T-cell (primary cell): ENCODE data around the gene MATN1. TPM values are rescaled to one million over a fixed set of nuclear protein-coding genes. Genes with fewer than 3 reads are reported as not detected.

Source experiments
- ATAC-seq, 4 experiments: fragments of 200-7000 bp in 3 of 4; fragments of 150-1000 bp in 1 of 4; cut with Tn5 transposase; replicated peaks in 1 of 4; 1 replicate in 3 of 4; 2 replicates in 1 of 4; pipeline ENCODE4 v1.10.0; 2021; ENCODE audit warnings: moderate library complexity in 3 of 4, mild to moderate bottlenecking in 2 of 4, moderate number of reproducible peaks in 1 of 4
- CTCF ChIA-PET, 2 donors: fragments of 300-600 bp; sonication (Branson Sonifier 250); formaldehyde crosslinking; loops; one replicate each; lab custom pipeline; 2022; ENCODE audit warnings: antibody characterized with exemption in 2 of 2; lab: Charles Lee
- POLR2A ChIA-PET, 2 donors: fragments of 300-600 bp; sonication (Branson Sonifier 250); formaldehyde crosslinking; loops; one replicate each; lab custom pipeline; 2022; ENCODE audit warnings: antibody characterized with exemption in 2 of 2; lab: Charles Lee
- DNase-seq, 35 experiments: peaks; one replicate each; pipeline versions ENCODE4 v3.0.0 to v3.0.0-alpha.2; 2013 to 2023
- H3K27ac ChIP-seq: one replicate; pipeline ENCODE4 v1.5.1; 2013; ENCODE audit warnings: low read length
- H3K27me3 ChIP-seq, 2 experiments: replicated peaks in 1 of 2; 1 replicate in 1 of 2; 2 replicates in 1 of 2; pipeline versions ENCODE4 v1.6.1 to v1.7.0; 2013; ENCODE audit warnings: low read length in 1 of 2, mixed read lengths in 1 of 2; ENCODE audit not compliant: control insufficient read depth in 2 of 2, insufficient read depth in 2 of 2; ENCODE audit errors: extremely low read depth in 1 of 2
- H3K36me3 ChIP-seq, 2 donors: 1 replicate in 1 of 2; 2 replicates in 1 of 2; pipeline versions ENCODE4 v1.6.1 to v1.7.0; 2013; ENCODE audit warnings: low read length in 1 of 2; ENCODE audit not compliant: control insufficient read depth in 2 of 2, insufficient read depth in 1 of 2; ENCODE audit errors: extremely low read depth in 1 of 2
- H3K4me1 ChIP-seq, 2 experiments: 1 replicate in 1 of 2; 2 replicates in 1 of 2; pipeline versions ENCODE4 v1.6.1 to v1.7.0; 2013; ENCODE audit warnings: low read length in 2 of 2, mixed read lengths in 1 of 2; ENCODE audit not compliant: insufficient read depth in 2 of 2, control insufficient read depth in 1 of 2; ENCODE audit errors: extremely low read depth in 1 of 2
- H3K4me3 ChIP-seq, 2 donors: 1 replicate in 1 of 2; 2 replicates in 1 of 2; pipeline versions ENCODE4 v1.5.1 to v1.7.0; 2013; ENCODE audit warnings: mild to moderate bottlenecking in 2 of 2, low read length in 1 of 2, moderate library complexity in 1 of 2; ENCODE audit not compliant: control insufficient read depth in 1 of 2; ENCODE audit errors: extremely low read depth in 1 of 2
- H3K9me3 ChIP-seq: 2 replicates; pipeline ENCODE4 v1.7.0; 2013
- H3K27ac Mint-ChIP-seq, 2 donors: one replicate each; pipeline ENCODE4 v1.8.0; 2020 to 2021; ENCODE audit warnings: mild to moderate bottlenecking in 2 of 2, mixed read lengths in 2 of 2
- H3K27me3 Mint-ChIP-seq, 2 donors: one replicate each; pipeline ENCODE4 v1.8.0; 2021 to 2022; ENCODE audit warnings: mixed read lengths in 2 of 2
- H3K36me3 Mint-ChIP-seq: one replicate; pipeline ENCODE4 v1.8.0; 2021; ENCODE audit warnings: mixed read lengths
- H3K4me1 Mint-ChIP-seq, 3 donors: one replicate each; pipeline ENCODE4 v1.8.0; 2020 to 2022; ENCODE audit warnings: mixed read lengths in 3 of 3, mild to moderate bottlenecking in 1 of 3
- H3K4me3 Mint-ChIP-seq, 3 donors: one replicate each; pipeline ENCODE4 v1.8.0; 2020 to 2022; ENCODE audit warnings: mild to moderate bottlenecking in 3 of 3, mixed read lengths in 3 of 3, moderate library complexity in 3 of 3
- H3K9me3 Mint-ChIP-seq, 3 donors: one replicate each; pipeline ENCODE4 v1.8.0; 2020 to 2022; ENCODE audit warnings: mixed read lengths in 3 of 3
- WGBS: methylation state at CpG from one replicate; pipeline ENCODE4 v1.1.5; 2013; ENCODE audit warnings: missing lambda C conversion rate; ENCODE audit not compliant: insufficient coverage; 5-methylcytosine and 5-hydroxymethylcytosine counted together
- total RNA-seq, 35 experiments: library from RNA in 6 of 35; stranded (reverse) in 6 of 35; fragments of 120-200 nt in 1 of 35; gene quantifications; one replicate each; pipeline versions ENCODE4 v1.2.1 to v1.2.4 and lab custom pipeline; 2013 to 2026

The MATN1 gene
- total RNA-seq, 5 donors from 2014 or later (not counting 1 experiment from before 2014, with no cell fraction given): 0.20 to 5.5 (median 0.60) TPM

DNA sequence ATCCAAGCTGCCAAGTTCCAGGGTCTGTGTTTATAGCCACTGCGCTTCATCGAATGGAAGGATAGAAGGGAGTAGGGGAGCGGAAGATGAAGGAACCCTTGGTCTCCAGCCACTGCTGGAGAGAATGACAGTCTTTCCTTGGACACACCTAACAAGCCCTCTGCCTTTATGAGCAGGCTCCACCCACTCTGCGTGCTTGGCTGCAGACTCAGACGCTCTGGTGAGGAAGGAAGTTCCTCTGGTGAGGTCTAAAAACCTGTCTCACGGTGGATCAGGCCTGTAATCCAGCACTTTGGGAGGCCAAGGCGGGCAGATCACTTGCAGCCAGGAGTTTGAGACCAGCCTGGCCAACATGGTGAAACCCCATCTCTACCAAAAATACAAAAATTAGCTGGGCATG is 55.4 kb downstream of the MATN1 start:
- no peak for ATAC-seq
- Mint-ChIP-seq H3K4me3 (no peak overlapping the region), H3K36me3 (no peaks in the 10 kb centered on the region), H3K27ac (no peak overlapping the region), H3K9me3 (peaks cover 0 to 5% (median 0%) of the 10 kb centered on the region in 3 donors), H3K4me1 (no peaks in the 10 kb centered on the region), H3K27me3 (peaks cover 17 to 22% of the 10 kb centered on the region in 2 donors)
- Histone ChIP-seq H3K4me1 (no peaks in the 10 kb centered on the region), H3K4me3 (no peak overlapping the region), H3K27ac (no peak overlapping the region), H3K9me3 (no peaks in the 10 kb centered on the region), H3K27me3 (peaks cover 2 to 37% of the 10 kb centered on the region in 2 experiments), H3K36me3 (no peaks in the 10 kb centered on the region)
- ChIA-PET CTCF (no interaction called here), POLR2A (no interaction called here)
- DNase-seq: no peak
- 20% methylated on average over 1 of the region's 7 CpGs for WGBS

DNA sequence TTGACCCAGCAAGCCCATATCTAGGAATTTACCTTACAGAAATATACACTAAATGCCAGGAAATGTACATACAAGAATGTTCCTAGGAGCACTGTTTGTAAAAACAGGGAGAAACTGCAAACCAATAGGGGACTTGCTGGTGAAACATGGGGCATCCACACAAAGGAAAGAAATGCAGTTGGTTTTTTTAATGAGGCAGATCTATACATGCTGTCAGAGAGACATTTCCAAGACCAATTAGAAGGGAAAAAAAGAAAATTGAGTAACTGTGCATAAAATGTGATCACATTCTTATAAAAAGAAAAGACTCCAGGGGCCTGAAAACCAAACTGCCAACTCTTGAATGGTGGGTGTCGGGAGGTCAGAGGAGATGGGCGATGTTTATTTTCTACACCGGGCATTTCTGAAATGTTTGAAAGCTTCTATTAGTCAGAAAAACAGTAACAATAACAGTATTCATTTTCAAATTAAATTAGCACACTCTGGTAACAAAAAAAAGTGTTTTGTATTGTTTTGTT is 56.6 kb downstream of the MATN1 start:
- Mint-ChIP-seq H3K36me3 (no peaks in the 10 kb centered on the region), H3K27me3 (peaks cover 11 to 16% of the 10 kb centered on the region in 2 donors), H3K9me3 (no peaks in the 10 kb centered on the region), H3K4me3 (no peak overlapping the region), H3K27ac (no peak overlapping the region), H3K4me1 (no peaks in the 10 kb centered on the region)
- WGBS: no CpG with 5 or more reads among the region's 3 CpGs
- ChIA-PET POLR2A (no interaction called here), CTCF (no interaction called here)
- DNase-seq (no peak), ATAC-seq (no peak)
- H3K4me3 ChIP-seq: no peak overlapping the region
- H3K36me3 ChIP-seq: no peaks in the 10 kb centered on the region
- peaks cover 0 to 39% of the 10 kb centered on the region in 2 experiments for H3K27me3 ChIP-seq
- no peaks in the 10 kb centered on the region for H3K9me3 ChIP-seq
- H3K4me1 ChIP-seq: no peaks in the 10 kb centered on the region
- H3K27ac ChIP-seq: no peak overlapping the region

DNA sequence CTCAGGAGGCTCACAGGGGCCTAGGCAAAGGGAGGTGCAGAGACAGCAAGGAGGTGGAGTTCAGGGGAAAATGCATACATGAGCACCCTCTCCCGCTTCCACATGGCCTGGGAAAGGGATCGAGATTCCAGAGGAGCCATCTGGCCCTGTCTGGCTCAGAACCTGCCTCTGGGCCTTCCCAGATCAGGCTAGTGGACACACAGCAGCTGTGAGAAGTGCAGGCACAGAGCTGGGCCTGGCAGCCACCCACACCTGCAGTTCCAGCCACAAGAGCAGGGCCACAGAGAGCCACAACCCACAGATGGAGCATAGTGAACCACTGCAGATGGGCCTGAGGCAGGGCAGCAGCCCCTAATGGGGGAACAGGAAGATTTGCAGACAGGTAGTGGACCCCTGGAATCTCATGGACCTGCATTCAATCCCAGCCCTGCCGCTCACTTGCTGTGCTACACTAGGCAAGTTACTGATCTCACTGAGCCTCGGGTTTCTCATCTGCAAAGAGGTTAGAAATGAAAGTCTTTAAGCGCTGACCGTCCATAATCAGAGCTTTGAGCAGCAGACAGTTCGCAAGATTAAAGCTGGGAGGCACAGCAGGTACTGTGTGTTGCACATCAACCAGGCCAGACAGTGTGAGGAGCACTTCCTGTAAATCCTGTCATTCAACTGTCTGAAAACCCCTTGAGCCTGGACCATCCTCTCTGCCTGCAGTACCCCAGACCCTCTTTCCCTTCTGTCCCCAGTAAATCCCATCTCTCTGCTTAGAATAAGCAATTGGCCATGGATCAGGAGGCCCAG is 58.0 kb downstream of the MATN1 start:
- ChIA-PET POLR2A (no interaction called here), CTCF (no interaction called here)
- WGBS: 78% methylated on average over 7 of the region's 7 CpGs
- H3K27ac ChIP-seq: no peak overlapping the region
- H3K9me3 ChIP-seq: no peaks in the 10 kb centered on the region
- Mint-ChIP-seq H3K9me3 (no peaks in the 10 kb centered on the region), H3K4me3 (no peak overlapping the region), H3K27ac (no peak overlapping the region), H3K27me3 (peaks cover 10 to 14% of the 10 kb centered on the region in 2 donors), H3K4me1 (no peaks in the 10 kb centered on the region), H3K36me3 (no peaks in the 10 kb centered on the region)
- no peak for DNase-seq
- no peaks in the 10 kb centered on the region for H3K36me3 ChIP-seq
- no peaks in the 10 kb centered on the region for H3K4me1 ChIP-seq
- peaks cover 0 to 29% of the 10 kb centered on the region in 2 experiments for H3K27me3 ChIP-seq
- ATAC-seq: no peak
- H3K4me3 ChIP-seq: no peak overlapping the region

DNA sequence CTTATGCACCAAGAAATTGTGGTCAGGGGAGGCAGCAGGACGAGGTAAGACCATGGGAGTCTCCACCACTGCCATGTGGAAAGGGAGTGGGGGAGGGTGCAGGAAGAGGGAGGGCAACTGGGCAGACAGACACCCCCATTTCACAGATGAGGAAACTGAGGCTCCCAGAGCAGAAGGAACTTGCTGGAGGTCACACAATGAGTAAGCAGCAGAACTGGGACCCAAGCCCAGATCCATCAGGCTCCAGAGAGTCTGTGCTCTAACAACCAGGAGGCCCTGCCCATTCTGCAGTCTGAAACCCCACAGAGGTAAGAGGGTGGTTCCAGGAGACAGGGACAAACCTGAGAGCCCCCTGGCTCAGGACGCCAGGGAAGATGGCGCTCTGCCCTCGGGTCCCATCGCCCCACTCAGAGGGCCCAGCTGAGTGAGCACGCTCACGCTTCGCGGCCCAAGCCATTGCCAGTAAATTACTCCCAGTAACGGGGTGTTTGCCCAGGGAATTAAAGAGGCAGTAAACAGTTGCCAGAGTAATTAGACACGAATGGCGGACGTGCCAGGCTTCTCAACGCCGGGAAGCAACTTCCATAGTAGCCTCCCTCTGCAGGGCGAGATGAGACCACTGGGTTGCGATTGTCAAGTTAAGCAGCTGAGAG is 59.2 kb downstream of the MATN1 start:
- peaks cover 2 to 4% of the 10 kb centered on the region in 2 donors for H3K27me3 Mint-ChIP-seq

DNA sequence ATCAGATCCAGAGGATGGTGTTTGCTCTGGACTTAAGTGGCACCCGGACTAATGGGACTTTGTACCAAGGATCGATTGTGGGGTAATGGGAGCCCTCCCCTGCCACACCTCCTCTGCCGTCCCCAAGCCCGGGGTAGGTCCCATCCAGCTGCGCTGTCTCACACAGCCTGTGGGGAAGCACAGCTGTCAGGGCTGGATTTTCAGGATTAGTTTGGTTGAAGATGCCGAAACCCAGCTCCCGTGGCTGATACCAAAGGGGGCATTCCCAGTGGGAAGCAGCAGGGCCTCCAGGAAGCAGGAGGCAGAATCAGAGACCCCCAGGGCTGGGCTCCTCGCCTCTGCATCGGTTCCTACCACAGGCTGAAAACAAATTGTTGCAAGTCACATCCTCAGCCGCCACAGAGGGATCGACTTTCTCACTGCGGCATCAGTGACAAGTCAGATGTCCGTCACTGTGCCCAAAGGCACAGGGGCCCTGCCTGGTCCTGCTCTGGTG is 59.7 kb downstream of the MATN1 start:
- H3K4me3 ChIP-seq: no peak overlapping the region
- H3K36me3 ChIP-seq: no peaks in the 10 kb centered on the region
- no peaks in the 10 kb centered on the region for H3K9me3 Mint-ChIP-seq
- DNase-seq (no peak), ATAC-seq (no peak)
- peaks cover 0 to 27% of the 10 kb centered on the region in 2 experiments for H3K27me3 ChIP-seq
- no peaks in the 10 kb centered on the region for H3K4me1 Mint-ChIP-seq
- H3K9me3 ChIP-seq: no peaks in the 10 kb centered on the region
- H3K27ac ChIP-seq: no peak overlapping the region
- ChIA-PET CTCF (no interaction called here), POLR2A (no interaction called here)
- no peak overlapping the region for H3K27ac Mint-ChIP-seq
- WGBS: 68% methylated on average over 11 of the region's 13 CpGs
- H3K4me3 Mint-ChIP-seq: no peak overlapping the region
- no peaks in the 10 kb centered on the region for H3K4me1 ChIP-seq
- peaks cover 0 to 3% of the 10 kb centered on the region in 2 donors for H3K27me3 Mint-ChIP-seq
- no peaks in the 10 kb centered on the region for H3K36me3 Mint-ChIP-seq

More for the DNA sequence above, 59.2 kb downstream of the MATN1 start:
- ChIA-PET POLR2A (no interaction called here), CTCF (no interaction called here)
- no peaks in the 10 kb centered on the region for H3K4me1 ChIP-seq
- no peaks in the 10 kb centered on the region for H3K4me1 Mint-ChIP-seq
- no peaks in the 10 kb centered on the region for H3K9me3 ChIP-seq
- 88% methylated on average over 15 of the region's 17 CpGs for WGBS
- H3K36me3 Mint-ChIP-seq: no peaks in the 10 kb centered on the region
- H3K27ac ChIP-seq: no peak overlapping the region
- H3K4me3 Mint-ChIP-seq: no peak overlapping the region
- H3K36me3 ChIP-seq: no peaks in the 10 kb centered on the region
- DNase-seq (no peak), ATAC-seq (no peak)
- peaks cover 0 to 26% of the 10 kb centered on the region in 2 experiments for H3K27me3 ChIP-seq
- H3K4me3 ChIP-seq: no peak overlapping the region
- no peaks in the 10 kb centered on the region for H3K9me3 Mint-ChIP-seq
- no peak overlapping the region for H3K27ac Mint-ChIP-seq

DNA sequence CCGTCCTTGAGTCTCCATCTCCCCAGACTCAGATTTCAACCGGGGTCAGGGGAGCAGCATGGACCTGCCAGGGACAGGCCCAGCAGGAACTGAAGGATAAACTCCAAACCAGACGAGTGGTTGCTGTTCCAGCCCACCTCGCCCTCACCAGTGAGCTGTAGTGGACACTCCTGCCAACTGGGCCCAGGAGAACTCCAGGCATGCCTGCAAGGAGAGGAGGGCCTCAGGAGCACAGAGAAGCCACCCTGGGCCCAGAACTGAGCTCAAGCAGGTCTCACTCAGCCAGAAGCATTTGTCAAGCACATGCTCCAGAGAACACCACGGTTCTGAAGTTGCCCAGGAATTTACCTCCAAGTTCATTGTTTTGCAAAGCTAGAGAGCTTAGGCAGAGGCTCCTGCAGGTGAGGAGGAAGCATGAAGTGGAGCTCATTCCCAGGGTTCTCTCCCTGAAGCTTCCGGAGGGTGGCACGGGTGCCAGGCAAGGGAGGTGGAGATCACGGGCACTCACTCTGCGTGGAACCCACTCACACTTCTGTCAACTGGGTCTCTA is 61.0 kb downstream of the MATN1 start:
- no peak overlapping the region for H3K27ac ChIP-seq
- H3K9me3 ChIP-seq: no peaks in the 10 kb centered on the region
- no peak for ATAC-seq
- H3K4me1 ChIP-seq: no peaks in the 10 kb centered on the region
- no peaks in the 10 kb centered on the region for H3K36me3 ChIP-seq
- Mint-ChIP-seq H3K4me3 (no peak overlapping the region), H3K4me1 (no peaks in the 10 kb centered on the region), H3K27me3 (peaks cover 0 to 7% of the 10 kb centered on the region in 2 donors), H3K36me3 (no peaks in the 10 kb centered on the region), H3K9me3 (no peaks in the 10 kb centered on the region), H3K27ac (no peak overlapping the region)
- no peak for DNase-seq
- ChIA-PET POLR2A (no interaction called here), CTCF (no interaction called here)
- 69% methylated on average over 9 of the region's 9 CpGs for WGBS
- H3K4me3 ChIP-seq: no peak overlapping the region
- H3K27me3 ChIP-seq: peaks cover 0 to 35% of the 10 kb centered on the region in 2 experiments
